ENCODE results near the gene IQSEC3.

DNA sequence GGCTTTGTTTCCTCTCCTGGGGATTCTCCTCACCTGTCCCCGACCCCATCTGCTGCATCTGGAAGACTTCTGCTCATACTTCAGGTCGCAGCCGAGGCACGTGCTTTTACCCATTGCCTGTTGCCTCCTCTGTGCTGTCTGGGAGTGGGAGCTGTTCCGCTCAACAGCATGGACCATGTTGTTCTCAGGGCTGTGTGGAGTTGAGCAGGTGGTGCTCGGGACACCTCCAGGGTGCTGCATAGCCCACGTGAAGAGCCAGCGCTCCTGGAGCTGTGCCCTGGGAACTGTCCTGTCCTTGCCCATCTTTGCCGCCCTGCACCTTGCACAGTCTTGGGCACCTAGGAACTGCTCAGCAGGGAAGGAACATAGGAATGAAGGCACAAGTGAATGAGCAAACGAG, 62.4 kb downstream of the IQSEC3 start:
- no peak for TF ChIP-seq ARNT (IDR thresholded peaks at IDR 0.05)
- TF ChIP-seq FOXM1 (IDR thresholded peaks at IDR 0.05; ENCODE audit: borderline replicate concordance), result no peak
- TF ChIP-seq BHLHE40 (IDR thresholded peaks at IDR 0.05; ENCODE audit: borderline replicate concordance), result no peak
- TF ChIP-seq SUZ12 (IDR thresholded peaks at IDR 0.05), result no peak
